Fibroblast of lung (primary cell): ENCODE results near the gene ZNF688. TPM values are rescaled to one million over a fixed set of nuclear protein-coding genes. Genes with fewer than 3 reads are reported as not detected.

Source experiments
- DNase-seq, 2 donors: peaks; one replicate each; pipeline versions ENCODE4 v3.0.0 to v3.0.0-alpha.2; 2010; ENCODE audit warnings: low read depth in 2 of 2
- H2AFZ ChIP-seq: 2 replicates; pipeline ENCODE4 v1.5.1; 2012; ENCODE audit warnings: low read length, control low read depth, inconsistent platforms
- H3K27ac ChIP-seq: 2 replicates; pipeline ENCODE4 v1.5.1; 2011; ENCODE audit warnings: low read length, control low read depth; ENCODE audit not compliant: insufficient read depth
- H3K27me3 ChIP-seq: 2 replicates; pipeline ENCODE4 v1.5.1; 2011; ENCODE audit warnings: mild to moderate bottlenecking, low read length; ENCODE audit not compliant: control insufficient read depth, insufficient read depth
- H3K36me3 ChIP-seq: 2 replicates; pipeline ENCODE4 v1.5.1; 2011; ENCODE audit warnings: low read length; ENCODE audit not compliant: control insufficient read depth, insufficient read depth
- H3K4me1 ChIP-seq: 2 replicates; pipeline ENCODE4 v1.5.1; 2011; ENCODE audit warnings: low read length; ENCODE audit not compliant: control insufficient read depth, insufficient read depth; ENCODE audit errors: extremely low read depth
- H3K4me2 ChIP-seq: 2 replicates; pipeline ENCODE4 v1.5.1; 2011; ENCODE audit warnings: low read length, control low read depth; ENCODE audit not compliant: insufficient read depth; ENCODE audit errors: extremely low read depth
- H3K4me3 ChIP-seq, 4 experiments: fragments of 200-600 bp in 1 of 4; sonication (generic) in 1 of 4; replicated peaks in 1 of 4; 2 replicates each; pipeline ENCODE4 v1.5.1; 2011 to 2016; ENCODE audit warnings: low read length in 4 of 4, low read depth in 3 of 4, mild to moderate bottlenecking in 3 of 4, control low read depth in 2 of 4, inconsistent platforms in 1 of 4, mixed read lengths in 1 of 4; ENCODE audit not compliant: insufficient read depth in 1 of 4; ENCODE audit errors: control extremely low read depth in 1 of 4
- H3K79me2 ChIP-seq: 2 replicates; pipeline ENCODE4 v1.5.1; 2012; ENCODE audit warnings: mild to moderate bottlenecking, low read length, inconsistent platforms; ENCODE audit not compliant: control insufficient read depth, insufficient read depth
- H3K9ac ChIP-seq: 2 replicates; pipeline ENCODE4 v1.5.1; 2011; ENCODE audit warnings: mild to moderate bottlenecking, low read length, control low read depth; ENCODE audit not compliant: insufficient read depth
- H3K9me3 ChIP-seq: 2 replicates; pipeline ENCODE4 v1.5.1; 2012; ENCODE audit warnings: low read depth, low read length; ENCODE audit not compliant: control insufficient read depth, insufficient read depth
- H4K20me1 ChIP-seq: 2 replicates; pipeline ENCODE4 v1.5.1; 2011; ENCODE audit warnings: low read length; ENCODE audit not compliant: control insufficient read depth, insufficient read depth; ENCODE audit errors: extremely low read depth
- CTCF ChIP-seq, 2 donors: IDR thresholded peaks in 1 of 2; conservative IDR thresholded peaks in 1 of 2; 1 replicate in 1 of 2; 2 replicates in 1 of 2; pipeline ENCODE4 v1.5.1; 2011 to 2012; ENCODE audit warnings: low read length in 2 of 2, control low read depth in 1 of 2, inconsistent platforms in 1 of 2, low read depth in 1 of 2, mild to moderate bottlenecking in 1 of 2
- EZH2 ChIP-seq: IDR thresholded peaks from 2 replicates; pipeline ENCODE4 v1.5.1; 2012; ENCODE audit warnings: low read length, control low read depth, mild to moderate bottlenecking; ENCODE audit errors: missing control alignments
- polyA plus RNA-seq, 2 donors: library from polyadenylated mRNA; depleted of rRNA in 1 of 2; stranded (reverse) in 1 of 2; unstranded in 1 of 2; fragments of >200 nt; gene quantifications; 2 replicates each; pipeline ENCODE4 v1.2.1, GENCODE V29; 2011 to 2012; ENCODE audit warnings: missing spikeins in 1 of 2
- total RNA-seq: library from RNA; depleted of rRNA; stranded (reverse); fragments of >200 nt; gene quantifications from 2 replicates; pipeline ENCODE4 v1.2.1, GENCODE V29; 2014

Gene ZNF688
- total and polyA plus RNA-seq, 2 donors (not counting 1 experiment from before 2014, with no cell fraction given), result 3.0 to 12.9 TPM

GRCh38 chr16:30557957-30558788, 13.3 kb downstream of the ZNF688 start, which contains the start of gene ZNF764:
ZNF764 (minus strand) TSS chr16:30558374; CDS start chr16:30558182, 192 bp downstream.
- Histone ChIP-seq H2AFZ (peak within 1 kb of the TSS; percentile 83), H3K27me3 (no peaks in the 10 kb centered on the region), H3K79me2 (peaks cover 8% of the 10 kb centered on the region), H3K9ac (peak within 1 kb of the TSS; percentile 87), H3K4me2 (peak within 1 kb of the TSS; percentile 75), H4K20me1 (no peaks in the 10 kb centered on the region), H3K27ac (peak within 1 kb of the TSS; percentile 92), H3K36me3 (peaks cover 10% of the 10 kb centered on the region), H3K4me3 (peak within 1 kb of the TSS; percentile 69 to 82 (median 76)), H3K9me3 (no peaks in the 10 kb centered on the region), H3K4me1 (no peaks in the 10 kb centered on the region)
- no peak for TF ChIP-seq CTCF (conservative IDR thresholded peaks at IDR 0.05 in 1 of 2, IDR thresholded peaks at IDR 0.05 in 1 of 2; ENCODE audit: low read depth in 1 of 2, low read length in 2 of 2)
- TF ChIP-seq EZH2, result no peak
- DNase-seq, result peak; percentile 96 to 98

DNA sequence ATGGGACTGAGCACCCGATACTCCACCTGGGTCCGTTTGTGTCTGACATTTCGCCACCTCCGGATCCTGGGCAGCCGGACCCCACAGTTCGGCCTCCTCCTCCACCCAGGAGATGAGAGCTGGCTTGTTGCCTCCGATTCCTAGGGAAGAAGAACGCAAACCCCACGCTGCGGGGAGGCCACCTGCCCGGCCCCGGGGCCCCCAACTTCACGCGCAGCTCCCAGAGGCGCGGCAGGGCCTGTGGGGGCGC, 13.9 kb downstream of the ZNF688 start:
- Histone ChIP-seq H3K36me3 (peaks cover 10% of the 10 kb centered on the region), H3K27ac (peak overlapping the region; percentile 92), H3K27me3 (no peaks in the 10 kb centered on the region), H3K9me3 (no peaks in the 10 kb centered on the region), H4K20me1 (no peaks in the 10 kb centered on the region), H3K79me2 (peaks cover 8% of the 10 kb centered on the region), H3K4me1 (no peaks in the 10 kb centered on the region), H3K4me3 (peak overlapping the region; percentile 69 to 82 (median 76)), H2AFZ (peak overlapping the region; percentile 65), H3K9ac (peak overlapping the region; percentile 87), H3K4me2 (peak overlapping the region; percentile 61)
- TF ChIP-seq EZH2, result no peak
- no peak for TF ChIP-seq CTCF (conservative IDR thresholded peaks at IDR 0.05 in 1 of 2, IDR thresholded peaks at IDR 0.05 in 1 of 2; ENCODE audit: low read depth in 1 of 2, low read length in 2 of 2)
- peak; percentile 5 to 6 for DNase-seq

DNA sequence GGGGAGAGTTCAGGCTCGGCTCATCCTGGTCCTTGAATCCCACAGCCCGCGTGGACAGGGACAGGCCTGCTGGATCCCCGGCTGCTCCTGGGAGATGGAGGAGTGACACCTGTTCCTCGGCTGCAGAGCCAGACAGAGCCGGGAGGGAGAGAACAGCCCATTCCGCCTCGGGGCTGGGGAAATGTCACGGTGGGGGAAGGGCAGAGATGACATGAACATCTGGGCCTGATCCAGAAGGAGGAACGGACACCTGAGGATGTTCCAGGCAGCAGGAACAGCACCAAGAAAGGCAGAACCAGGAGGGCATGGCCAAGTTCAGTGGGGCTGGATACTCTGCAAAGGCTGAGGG, 15.4 kb downstream of the ZNF688 start:
- H3K4me1 ChIP-seq, result no peaks in the 10 kb centered on the region
- no peak overlapping the region for H2AFZ ChIP-seq
- H3K9ac ChIP-seq, result no peak overlapping the region
- H3K36me3 ChIP-seq, result peaks cover 10% of the 10 kb centered on the region
- no peaks in the 10 kb centered on the region for H3K27me3 ChIP-seq
- no peak overlapping the region for H3K27ac ChIP-seq
- H4K20me1 ChIP-seq, result no peaks in the 10 kb centered on the region
- H3K4me2 ChIP-seq, result no peak overlapping the region
- H3K9me3 ChIP-seq, result no peaks in the 10 kb centered on the region
- peaks cover 8% of the 10 kb centered on the region for H3K79me2 ChIP-seq
- H3K4me3 ChIP-seq, result no peak overlapping the region
- TF ChIP-seq EZH2 (no peak), CTCF (conservative IDR thresholded peaks at IDR 0.05 in 1 of 2, IDR thresholded peaks at IDR 0.05 in 1 of 2; ENCODE audit: low read depth in 1 of 2, low read length in 2 of 2) (no peak)
- no peak for DNase-seq
